PFSK-1 (cell line): ENCODE measurements around the gene FBXL16.

Experiments used
- FOXP2 ChIP-seq: optimal IDR thresholded peaks from 2 replicates; pipeline ENCODE3; 2011; ENCODE audit warnings: borderline replicate concordance, control low read depth, inconsistent platforms; ENCODE audit not compliant: insufficient read depth; ENCODE audit errors: extremely low read length, extremely low read depth
- SIN3A ChIP-seq: IDR thresholded peaks from 2 replicates; pipeline ENCODE4 v1.6.1; 2012; ENCODE audit warnings: mild to moderate bottlenecking, low read length, moderate library complexity, borderline replicate concordance; ENCODE audit not compliant: insufficient read depth
- TF ChIP-seq, protein P1 (sequence below), 2 experiments: IDR thresholded peaks; 2 replicates each; pipeline versions ENCODE4 v1.6.1 to v1.8.0; 2011 to 2012; ENCODE audit warnings: low read depth in 2 of 2, low read length in 2 of 2, control low read depth in 1 of 2, inconsistent platforms in 1 of 2, mild to moderate bottlenecking in 1 of 2, moderate library complexity in 1 of 2; ENCODE audit not compliant: insufficient read depth in 1 of 2

DNA sequence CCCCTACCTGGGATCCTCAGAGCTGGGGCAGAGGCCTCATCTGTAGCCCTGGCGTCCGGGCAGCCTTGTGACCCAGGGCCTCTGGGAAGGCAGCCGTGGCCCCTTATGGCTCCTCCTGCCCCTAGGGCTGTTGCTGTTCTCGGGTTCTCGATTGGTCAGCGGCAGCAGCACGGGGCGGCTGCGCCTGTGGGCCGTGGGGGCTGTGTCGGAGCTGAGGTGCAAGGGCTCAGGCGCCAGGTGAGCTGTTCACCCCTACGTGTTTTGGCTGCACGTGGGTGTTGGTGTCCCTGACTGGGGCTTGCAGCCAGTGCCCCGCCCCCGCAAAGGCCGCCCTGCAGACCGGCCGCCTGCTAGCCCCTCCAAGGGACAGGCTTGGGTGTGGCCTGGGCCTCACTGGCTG lies 43.5 kb downstream of the FBXL16 start:
- no peak for TF ChIP-seq FOXP2
- TF ChIP-seq SIN3A, result no peak
- TF ChIP-seq, protein P1, sequence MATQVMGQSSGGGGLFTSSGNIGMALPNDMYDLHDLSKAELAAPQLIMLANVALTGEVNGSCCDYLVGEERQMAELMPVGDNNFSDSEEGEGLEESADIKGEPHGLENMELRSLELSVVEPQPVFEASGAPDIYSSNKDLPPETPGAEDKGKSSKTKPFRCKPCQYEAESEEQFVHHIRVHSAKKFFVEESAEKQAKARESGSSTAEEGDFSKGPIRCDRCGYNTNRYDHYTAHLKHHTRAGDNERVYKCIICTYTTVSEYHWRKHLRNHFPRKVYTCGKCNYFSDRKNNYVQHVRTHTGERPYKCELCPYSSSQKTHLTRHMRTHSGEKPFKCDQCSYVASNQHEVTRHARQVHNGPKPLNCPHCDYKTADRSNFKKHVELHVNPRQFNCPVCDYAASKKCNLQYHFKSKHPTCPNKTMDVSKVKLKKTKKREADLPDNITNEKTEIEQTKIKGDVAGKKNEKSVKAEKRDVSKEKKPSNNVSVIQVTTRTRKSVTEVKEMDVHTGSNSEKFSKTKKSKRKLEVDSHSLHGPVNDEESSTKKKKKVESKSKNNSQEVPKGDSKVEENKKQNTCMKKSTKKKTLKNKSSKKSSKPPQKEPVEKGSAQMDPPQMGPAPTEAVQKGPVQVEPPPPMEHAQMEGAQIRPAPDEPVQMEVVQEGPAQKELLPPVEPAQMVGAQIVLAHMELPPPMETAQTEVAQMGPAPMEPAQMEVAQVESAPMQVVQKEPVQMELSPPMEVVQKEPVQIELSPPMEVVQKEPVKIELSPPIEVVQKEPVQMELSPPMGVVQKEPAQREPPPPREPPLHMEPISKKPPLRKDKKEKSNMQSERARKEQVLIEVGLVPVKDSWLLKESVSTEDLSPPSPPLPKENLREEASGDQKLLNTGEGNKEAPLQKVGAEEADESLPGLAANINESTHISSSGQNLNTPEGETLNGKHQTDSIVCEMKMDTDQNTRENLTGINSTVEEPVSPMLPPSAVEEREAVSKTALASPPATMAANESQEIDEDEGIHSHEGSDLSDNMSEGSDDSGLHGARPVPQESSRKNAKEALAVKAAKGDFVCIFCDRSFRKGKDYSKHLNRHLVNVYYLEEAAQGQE (IDR thresholded peaks at IDR 0.05; ENCODE audit: insufficient read depth in 1 of 2, low read depth in 2 of 2, low read length in 2 of 2), result no peak
